ENCODE measurements around the gene TLE4.

GRCh38 chr9:79642671-79643070, 70.9 kb downstream of the TLE4 start:
- TF ChIP-seq, protein P1, sequence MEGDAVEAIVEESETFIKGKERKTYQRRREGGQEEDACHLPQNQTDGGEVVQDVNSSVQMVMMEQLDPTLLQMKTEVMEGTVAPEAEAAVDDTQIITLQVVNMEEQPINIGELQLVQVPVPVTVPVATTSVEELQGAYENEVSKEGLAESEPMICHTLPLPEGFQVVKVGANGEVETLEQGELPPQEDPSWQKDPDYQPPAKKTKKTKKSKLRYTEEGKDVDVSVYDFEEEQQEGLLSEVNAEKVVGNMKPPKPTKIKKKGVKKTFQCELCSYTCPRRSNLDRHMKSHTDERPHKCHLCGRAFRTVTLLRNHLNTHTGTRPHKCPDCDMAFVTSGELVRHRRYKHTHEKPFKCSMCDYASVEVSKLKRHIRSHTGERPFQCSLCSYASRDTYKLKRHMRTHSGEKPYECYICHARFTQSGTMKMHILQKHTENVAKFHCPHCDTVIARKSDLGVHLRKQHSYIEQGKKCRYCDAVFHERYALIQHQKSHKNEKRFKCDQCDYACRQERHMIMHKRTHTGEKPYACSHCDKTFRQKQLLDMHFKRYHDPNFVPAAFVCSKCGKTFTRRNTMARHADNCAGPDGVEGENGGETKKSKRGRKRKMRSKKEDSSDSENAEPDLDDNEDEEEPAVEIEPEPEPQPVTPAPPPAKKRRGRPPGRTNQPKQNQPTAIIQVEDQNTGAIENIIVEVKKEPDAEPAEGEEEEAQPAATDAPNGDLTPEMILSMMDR (IDR thresholded peaks at IDR 0.05), result no peak
- TF ChIP-seq ZFX (IDR thresholded peaks at IDR 0.05; ENCODE audit: borderline replicate concordance), result no peak
